22Rv1 (cell line): ENCODE results near the gene ICAM4.
A peak's percentile ranks its signal among the peaks of the same experiment; 100 is the strongest.

ENCODE experiments used
- H3K27ac ChIP-seq: fragments of 450-650 bp; 2 replicates; pipeline ENCODE4 v1.5.1; 2017
- ZFX ChIP-seq: fragments of 450-650 bp; IDR thresholded peaks from 2 replicates; pipeline ENCODE4 v1.6.1; 2017; ENCODE audit warnings: antibody characterized with exemption, borderline replicate concordance
- TF ChIP-seq, protein P1 (sequence below): fragments of 450-650 bp; IDR thresholded peaks from 2 replicates; pipeline ENCODE4 v1.5.1; 2017; ENCODE audit warnings: mild to moderate bottlenecking

The ICAM4 gene

DNA sequence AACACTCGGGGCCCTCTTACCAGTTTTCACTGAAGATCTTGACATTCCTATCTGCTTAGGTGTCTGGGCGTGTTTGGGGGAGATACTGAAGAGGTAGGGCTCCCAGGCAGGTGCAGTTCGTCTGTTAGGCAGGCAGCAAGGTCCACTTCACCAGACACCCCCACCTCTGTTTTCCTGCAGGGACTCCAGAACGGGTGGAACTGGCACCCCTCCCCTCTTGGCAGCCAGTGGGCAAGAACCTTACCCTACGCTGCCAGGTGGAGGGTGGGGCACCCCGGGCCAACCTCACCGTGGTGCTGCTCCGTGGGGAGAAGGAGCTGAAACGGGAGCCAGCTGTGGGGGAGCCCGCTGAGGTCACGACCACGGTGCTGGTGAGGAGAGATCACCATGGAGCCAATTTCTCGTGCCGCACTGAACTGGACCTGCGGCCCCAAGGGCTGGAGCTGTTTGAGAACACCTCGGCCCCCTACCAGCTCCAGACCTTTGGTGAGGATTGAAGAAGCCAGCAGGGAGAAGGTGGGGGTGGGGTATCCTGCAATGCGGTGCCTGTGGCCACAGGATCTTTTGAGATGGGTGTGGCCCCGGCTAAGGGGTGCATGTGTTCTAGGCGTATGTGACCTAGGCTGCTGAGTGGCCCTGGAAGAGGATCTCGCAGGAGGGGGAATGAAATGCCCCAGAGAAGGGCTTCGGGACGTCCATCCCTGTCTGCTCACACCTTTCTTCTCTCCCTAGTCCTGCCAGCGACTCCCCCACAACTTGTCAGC is 3.3 kb upstream of the ICAM4 start:
- TF ChIP-seq ZFX: no peak
- TF ChIP-seq, protein P1, sequence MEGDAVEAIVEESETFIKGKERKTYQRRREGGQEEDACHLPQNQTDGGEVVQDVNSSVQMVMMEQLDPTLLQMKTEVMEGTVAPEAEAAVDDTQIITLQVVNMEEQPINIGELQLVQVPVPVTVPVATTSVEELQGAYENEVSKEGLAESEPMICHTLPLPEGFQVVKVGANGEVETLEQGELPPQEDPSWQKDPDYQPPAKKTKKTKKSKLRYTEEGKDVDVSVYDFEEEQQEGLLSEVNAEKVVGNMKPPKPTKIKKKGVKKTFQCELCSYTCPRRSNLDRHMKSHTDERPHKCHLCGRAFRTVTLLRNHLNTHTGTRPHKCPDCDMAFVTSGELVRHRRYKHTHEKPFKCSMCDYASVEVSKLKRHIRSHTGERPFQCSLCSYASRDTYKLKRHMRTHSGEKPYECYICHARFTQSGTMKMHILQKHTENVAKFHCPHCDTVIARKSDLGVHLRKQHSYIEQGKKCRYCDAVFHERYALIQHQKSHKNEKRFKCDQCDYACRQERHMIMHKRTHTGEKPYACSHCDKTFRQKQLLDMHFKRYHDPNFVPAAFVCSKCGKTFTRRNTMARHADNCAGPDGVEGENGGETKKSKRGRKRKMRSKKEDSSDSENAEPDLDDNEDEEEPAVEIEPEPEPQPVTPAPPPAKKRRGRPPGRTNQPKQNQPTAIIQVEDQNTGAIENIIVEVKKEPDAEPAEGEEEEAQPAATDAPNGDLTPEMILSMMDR: no peak
- no peak overlapping the region for H3K27ac ChIP-seq

DNA sequence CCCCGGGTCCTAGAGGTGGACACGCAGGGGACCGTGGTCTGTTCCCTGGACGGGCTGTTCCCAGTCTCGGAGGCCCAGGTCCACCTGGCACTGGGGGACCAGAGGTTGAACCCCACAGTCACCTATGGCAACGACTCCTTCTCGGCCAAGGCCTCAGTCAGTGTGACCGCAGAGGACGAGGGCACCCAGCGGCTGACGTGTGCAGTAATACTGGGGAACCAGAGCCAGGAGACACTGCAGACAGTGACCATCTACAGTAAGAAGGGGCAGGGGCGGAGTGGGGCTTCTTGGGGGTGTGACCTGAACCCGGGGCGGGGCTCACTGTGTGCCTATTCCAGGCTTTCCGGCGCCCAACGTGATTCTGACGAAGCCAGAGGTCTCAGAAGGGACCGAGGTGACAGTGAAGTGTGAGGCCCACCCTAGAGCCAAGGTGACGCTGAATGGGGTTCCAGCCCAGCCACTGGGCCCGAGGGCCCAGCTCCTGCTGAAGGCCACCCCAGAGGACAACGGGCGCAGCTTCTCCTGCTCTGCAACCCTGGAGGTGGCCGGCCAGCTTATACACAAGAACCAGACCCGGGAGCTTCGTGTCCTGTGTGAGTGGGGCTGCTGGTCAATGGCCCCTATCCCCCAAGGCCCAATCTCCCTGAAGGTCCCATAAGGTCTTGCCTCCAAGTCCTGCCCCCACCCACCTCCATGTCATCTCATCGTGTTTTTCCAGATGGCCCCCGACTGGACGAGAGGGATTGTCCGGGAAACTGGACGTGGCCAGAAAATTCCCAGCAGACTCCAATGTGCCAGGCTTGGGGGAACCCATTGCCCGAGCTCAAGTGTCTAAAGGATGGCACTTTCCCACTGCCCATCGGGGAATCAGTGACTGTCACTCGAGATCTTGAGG is 2.4 kb upstream of the ICAM4 start:
- TF ChIP-seq, protein P1: no peak
- no peak for TF ChIP-seq ZFX
- no peak overlapping the region for H3K27ac ChIP-seq

DNA sequence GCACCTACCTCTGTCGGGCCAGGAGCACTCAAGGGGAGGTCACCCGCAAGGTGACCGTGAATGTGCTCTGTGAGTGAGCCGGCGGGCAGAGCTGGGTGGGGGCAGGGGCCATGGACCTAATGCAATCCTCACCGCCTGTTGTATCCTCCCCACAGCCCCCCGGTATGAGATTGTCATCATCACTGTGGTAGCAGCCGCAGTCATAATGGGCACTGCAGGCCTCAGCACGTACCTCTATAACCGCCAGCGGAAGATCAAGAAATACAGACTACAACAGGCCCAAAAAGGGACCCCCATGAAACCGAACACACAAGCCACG is 1.8 kb upstream of the ICAM4 start:
- H3K27ac ChIP-seq: no peak overlapping the region
- TF ChIP-seq, protein P1: no peak
- no peak for TF ChIP-seq ZFX

DNA sequence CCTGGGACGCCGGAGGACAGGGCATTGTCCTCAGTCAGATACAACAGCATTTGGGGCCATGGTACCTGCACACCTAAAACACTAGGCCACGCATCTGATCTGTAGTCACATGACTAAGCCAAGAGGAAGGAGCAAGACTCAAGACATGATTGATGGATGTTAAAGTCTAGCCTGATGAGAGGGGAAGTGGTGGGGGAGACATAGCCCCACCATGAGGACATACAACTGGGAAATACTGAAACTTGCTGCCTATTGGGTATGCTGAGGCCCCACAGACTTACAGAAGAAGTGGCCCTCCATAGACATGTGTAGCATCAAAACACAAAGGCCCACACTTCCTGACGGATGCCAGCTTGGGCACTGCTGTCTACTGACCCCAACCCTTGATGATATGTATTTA is 1.4 kb upstream of the ICAM4 start:
- no peak overlapping the region for H3K27ac ChIP-seq
- TF ChIP-seq, protein P1: no peak
- TF ChIP-seq ZFX: no peak

DNA sequence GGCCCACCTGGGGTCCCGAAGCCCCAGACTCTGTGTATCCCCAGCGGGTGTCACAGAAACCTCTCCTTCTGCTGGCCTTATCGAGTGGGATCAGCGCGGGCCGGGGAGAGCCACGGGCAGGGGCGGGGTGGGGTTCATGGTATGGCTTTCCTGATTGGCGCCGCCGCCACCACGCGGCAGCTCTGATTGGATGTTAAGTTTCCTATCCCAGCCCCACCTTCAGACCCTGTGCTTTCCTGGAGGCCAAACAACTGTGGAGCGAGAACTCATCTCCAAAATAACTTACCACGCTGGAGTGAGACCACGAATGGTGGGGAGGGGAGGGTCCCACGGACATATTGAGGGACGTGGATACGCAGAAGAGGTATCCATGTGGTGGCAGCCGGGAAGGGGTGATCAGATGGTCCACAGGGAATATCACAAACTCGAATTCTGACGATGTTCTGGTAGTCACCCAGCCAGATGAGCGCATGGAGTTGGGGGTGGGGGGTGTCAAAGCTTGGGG is 2.0 kb downstream of the ICAM4 start:
- TF ChIP-seq, protein P1: no peak
- TF ChIP-seq ZFX: no peak
- H3K27ac ChIP-seq: peak overlapping the region; percentile 87

DNA sequence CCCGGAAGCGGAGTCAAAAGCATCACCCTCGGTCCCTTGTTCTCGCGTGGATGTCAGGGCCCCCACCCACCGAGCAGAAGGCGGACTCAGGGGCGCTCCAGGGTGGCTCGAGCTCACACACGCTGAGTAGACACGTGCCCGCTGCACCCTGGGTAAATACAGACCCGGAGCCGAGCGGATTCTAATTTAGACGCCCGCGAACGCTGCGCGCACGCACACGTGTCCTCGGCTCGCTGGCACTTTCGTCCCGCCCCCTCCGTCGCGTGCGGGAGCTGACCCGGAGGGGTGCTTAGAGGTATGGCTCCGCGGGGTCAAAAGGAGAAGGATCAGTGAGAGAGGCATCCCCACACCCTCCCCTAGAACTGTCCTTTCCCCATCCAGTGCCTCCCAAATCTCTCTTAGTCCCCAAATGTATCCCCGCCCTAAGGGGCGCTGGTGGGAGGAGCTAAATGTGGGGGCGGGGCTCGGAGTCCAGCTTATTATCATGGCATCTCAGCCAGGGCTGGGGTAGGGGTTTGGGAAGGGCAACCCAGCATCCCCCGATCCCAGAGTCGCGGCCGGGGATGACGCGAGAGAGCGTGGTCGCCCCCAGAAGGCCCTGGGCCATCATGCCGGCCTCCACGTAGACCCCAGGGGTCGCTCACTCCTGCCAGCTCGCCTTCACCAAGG is 2.5 kb downstream of the ICAM4 start:
- peak overlapping the region; percentile 87 for H3K27ac ChIP-seq
- TF ChIP-seq, protein P1: no peak
- no peak for TF ChIP-seq ZFX
